ENCODE data around the gene NET1.

The NET1 gene

GRCh38 chr10:5462841-5463293, 50.5 kb downstream of the NET1 start:
- no peaks in the 10 kb centered on the region for H4K20me1 ChIP-seq
- H3K4me3 ChIP-seq, result no peak overlapping the region
- no peak overlapping the region for H3K9ac ChIP-seq
- no peaks in the 10 kb centered on the region for H3K27me3 ChIP-seq
- peaks cover 0 to 4% (median 3%) of the 10 kb centered on the region in 11 experiments; a peak in 16 of 22 replicates for H3K9me3 ChIP-seq (replicated peaks in 1 of 11)
- peaks cover 2 to 31% (median 26%) of the 10 kb centered on the region in 11 experiments; a peak in 17 of 22 replicates for H3K36me3 ChIP-seq
- H3K4me1 ChIP-seq, result peaks cover 14 to 25% (median 23%) of the 10 kb centered on the region in 10 experiments
- peak overlapping the region in 9 of 11 experiments; percentile 42 to 81 (median 74); a peak in 16 of 22 replicates for H3K4me2 ChIP-seq
- no peak for TF ChIP-seq Cebpa-rat (IDR thresholded peaks at IDR 0.05)
- H3K27ac ChIP-seq, result no peak overlapping the region

- H3K9me3 ChIP-seq (replicated peaks in 1 of 11), result peaks cover 0 to 19% (median 15%) of the 10 kb centered on the region in 11 experiments; a peak in 17 of 22 replicates
- no peak overlapping the region for H3K27ac ChIP-seq
- H3K4me2 ChIP-seq, result no peak overlapping the region
- no peak for TF ChIP-seq Cebpa-rat (IDR thresholded peaks at IDR 0.05)
- peaks cover 0 to 14% (median 10%) of the 10 kb centered on the region in 11 experiments; a peak in 13 of 22 replicates for H3K36me3 ChIP-seq
- no peaks in the 10 kb centered on the region for H4K20me1 ChIP-seq
- peaks cover 14 to 25% (median 23%) of the 10 kb centered on the region in 10 experiments for H3K4me1 ChIP-seq
- no peak overlapping the region for H3K4me3 ChIP-seq
- H3K27me3 ChIP-seq, result no peaks in the 10 kb centered on the region
- H3K9ac ChIP-seq, result no peak overlapping the region
Measured at GRCh38 chr10:5464546-5464945, 52.2 kb downstream of the NET1 start.

- H3K36me3 ChIP-seq, result no peaks in the 10 kb centered on the region
- no peak overlapping the region for H3K4me3 ChIP-seq
- H3K4me2 ChIP-seq, result no peak overlapping the region
- H3K9ac ChIP-seq, result no peak overlapping the region
- H3K27me3 ChIP-seq, result no peaks in the 10 kb centered on the region
- no peak overlapping the region for H3K27ac ChIP-seq
- peaks cover 0 to 19% (median 15%) of the 10 kb centered on the region in 11 experiments; a peak in 17 of 22 replicates for H3K9me3 ChIP-seq (replicated peaks in 1 of 11)
- no peak for TF ChIP-seq Cebpa-rat (IDR thresholded peaks at IDR 0.05)
- H3K4me1 ChIP-seq, result peaks cover 14 to 21% (median 20%) of the 10 kb centered on the region in 10 experiments
- no peaks in the 10 kb centered on the region for H4K20me1 ChIP-seq
Measured at GRCh38 chr10:5465976-5466450, 53.7 kb downstream of the NET1 start.

GRCh38 chr10:5466451-5467206, 54.3 kb downstream of the NET1 start:
- no peak overlapping the region for H3K27ac ChIP-seq

GRCh38 chr10:5467207-5467535, 54.8 kb downstream of the NET1 start:
- no peak overlapping the region for H3K4me3 ChIP-seq
- no peak overlapping the region for H3K4me2 ChIP-seq
- no peaks in the 10 kb centered on the region for H3K36me3 ChIP-seq
- H3K9me3 ChIP-seq (replicated peaks in 1 of 11), result peaks cover 0 to 19% (median 15%) of the 10 kb centered on the region in 11 experiments; a peak in 17 of 22 replicates
- H3K27me3 ChIP-seq, result no peaks in the 10 kb centered on the region
- TF ChIP-seq Cebpa-rat (IDR thresholded peaks at IDR 0.05), result no peak
- peaks cover 4 to 9% (median 8%) of the 10 kb centered on the region in 10 experiments for H3K4me1 ChIP-seq
- no peak overlapping the region for H3K27ac ChIP-seq
- H3K9ac ChIP-seq, result no peak overlapping the region
- H4K20me1 ChIP-seq, result no peaks in the 10 kb centered on the region

More at GRCh38 chr10:5466451-5467206, 54.3 kb downstream of the NET1 start:
- H3K9me3 ChIP-seq (replicated peaks in 1 of 11), result peaks cover 0 to 19% (median 15%) of the 10 kb centered on the region in 11 experiments; a peak in 17 of 22 replicates
- H3K36me3 ChIP-seq, result no peaks in the 10 kb centered on the region
- no peaks in the 10 kb centered on the region for H3K27me3 ChIP-seq
- peaks cover 9 to 15% (median 14%) of the 10 kb centered on the region in 10 experiments for H3K4me1 ChIP-seq
- no peaks in the 10 kb centered on the region for H4K20me1 ChIP-seq
- no peak for TF ChIP-seq Cebpa-rat (IDR thresholded peaks at IDR 0.05)
- no peak overlapping the region for H3K9ac ChIP-seq
- no peak overlapping the region for H3K4me2 ChIP-seq
- H3K4me3 ChIP-seq, result no peak overlapping the region

- peaks cover 0 to 19% (median 15%) of the 10 kb centered on the region in 11 experiments; a peak in 17 of 22 replicates for H3K9me3 ChIP-seq (replicated peaks in 1 of 11)
- H3K4me3 ChIP-seq, result no peak overlapping the region
- H3K4me2 ChIP-seq, result no peak overlapping the region
- no peak overlapping the region for H3K9ac ChIP-seq
- H3K27me3 ChIP-seq, result no peaks in the 10 kb centered on the region
- no peaks in the 10 kb centered on the region for H3K36me3 ChIP-seq
- no peak for TF ChIP-seq Cebpa-rat (IDR thresholded peaks at IDR 0.05)
- no peaks in the 10 kb centered on the region for H4K20me1 ChIP-seq
- no peak overlapping the region for H3K27ac ChIP-seq
- peaks cover 0 to 3% (median 3%) of the 10 kb centered on the region in 10 experiments; a peak in 13 of 20 replicates for H3K4me1 ChIP-seq
Measured at GRCh38 chr10:5467634-5468255, 55.4 kb downstream of the NET1 start.

GRCh38 chr10:5468262-5469106, 56.1 kb downstream of the NET1 start:
- H3K36me3 ChIP-seq, result no peaks in the 10 kb centered on the region
- no peak for TF ChIP-seq Cebpa-rat (IDR thresholded peaks at IDR 0.05)
- peaks cover 0 to 19% (median 15%) of the 10 kb centered on the region in 11 experiments; a peak in 17 of 22 replicates for H3K9me3 ChIP-seq (replicated peaks in 1 of 11)
- no peak overlapping the region for H3K27ac ChIP-seq
- no peak overlapping the region for H3K9ac ChIP-seq
- no peaks in the 10 kb centered on the region for H4K20me1 ChIP-seq
- H3K27me3 ChIP-seq, result no peaks in the 10 kb centered on the region
- no peak overlapping the region for H3K4me2 ChIP-seq
- H3K4me1 ChIP-seq, result no peaks in the 10 kb centered on the region
- no peak overlapping the region for H3K4me3 ChIP-seq

- Histone ChIP-seq H3K4me2 (no peak overlapping the region), H3K4me3 (no peak overlapping the region), H3K9ac (no peak overlapping the region), H4K20me1 (no peaks in the 10 kb centered on the region), H3K27me3 (no peaks in the 10 kb centered on the region), H3K27ac (no peak overlapping the region), H3K4me1 (no peaks in the 10 kb centered on the region), H3K36me3 (no peaks in the 10 kb centered on the region), H3K9me3 (replicated peaks in 1 of 11) (peaks cover 0 to 19% (median 15%) of the 10 kb centered on the region in 11 experiments; a peak in 17 of 22 replicates)
- no peak for TF ChIP-seq Cebpa-rat (IDR thresholded peaks at IDR 0.05)
Measured at GRCh38 chr10:5469353-5470061, 57.1 kb downstream of the NET1 start.
